Measurements from ENCODE around the gene CTSD.

DNA sequence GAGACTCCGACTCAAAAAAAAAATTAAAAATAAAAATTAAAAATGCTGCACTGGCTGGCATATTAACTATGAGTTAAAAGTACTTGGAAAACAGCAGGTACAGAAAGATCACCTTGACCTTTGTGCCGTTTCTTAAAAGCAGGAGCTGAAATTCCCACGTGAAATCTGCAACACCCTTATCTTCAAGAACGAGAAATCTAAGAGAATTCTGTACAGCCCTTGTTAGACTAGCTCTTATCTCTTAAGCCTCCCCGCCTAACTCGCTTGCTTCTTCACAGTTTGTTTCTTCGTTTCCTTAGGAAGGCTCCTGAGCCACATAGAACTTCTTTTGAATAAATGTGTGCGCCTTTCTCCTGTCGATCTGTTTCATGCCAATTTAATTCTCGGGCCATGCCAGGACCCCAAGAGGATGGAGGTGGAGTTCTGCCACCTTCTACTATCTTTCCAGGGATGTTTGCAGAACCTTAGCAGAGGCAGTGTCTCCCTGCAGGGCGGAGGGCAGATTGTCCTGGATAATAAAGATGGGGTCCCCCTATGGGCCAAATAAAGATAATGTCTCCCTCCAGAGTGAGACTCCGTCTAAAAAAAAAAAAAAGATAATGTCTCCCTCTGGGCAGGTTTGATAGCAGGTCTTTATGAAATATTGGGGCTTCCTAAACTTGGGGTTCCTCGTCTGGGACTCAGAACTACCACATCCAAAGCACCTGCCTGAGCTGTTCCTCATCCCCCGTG lies 43.7 kb upstream of the CTSD start:
- TF ChIP-seq, protein P1, sequence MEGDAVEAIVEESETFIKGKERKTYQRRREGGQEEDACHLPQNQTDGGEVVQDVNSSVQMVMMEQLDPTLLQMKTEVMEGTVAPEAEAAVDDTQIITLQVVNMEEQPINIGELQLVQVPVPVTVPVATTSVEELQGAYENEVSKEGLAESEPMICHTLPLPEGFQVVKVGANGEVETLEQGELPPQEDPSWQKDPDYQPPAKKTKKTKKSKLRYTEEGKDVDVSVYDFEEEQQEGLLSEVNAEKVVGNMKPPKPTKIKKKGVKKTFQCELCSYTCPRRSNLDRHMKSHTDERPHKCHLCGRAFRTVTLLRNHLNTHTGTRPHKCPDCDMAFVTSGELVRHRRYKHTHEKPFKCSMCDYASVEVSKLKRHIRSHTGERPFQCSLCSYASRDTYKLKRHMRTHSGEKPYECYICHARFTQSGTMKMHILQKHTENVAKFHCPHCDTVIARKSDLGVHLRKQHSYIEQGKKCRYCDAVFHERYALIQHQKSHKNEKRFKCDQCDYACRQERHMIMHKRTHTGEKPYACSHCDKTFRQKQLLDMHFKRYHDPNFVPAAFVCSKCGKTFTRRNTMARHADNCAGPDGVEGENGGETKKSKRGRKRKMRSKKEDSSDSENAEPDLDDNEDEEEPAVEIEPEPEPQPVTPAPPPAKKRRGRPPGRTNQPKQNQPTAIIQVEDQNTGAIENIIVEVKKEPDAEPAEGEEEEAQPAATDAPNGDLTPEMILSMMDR (conservative IDR thresholded peaks at IDR 0.05; ENCODE audit: low read length): 0 out of 2 replicates have a peak, but pooled peaks have one; percentile 30
- TF ChIP-seq EZH2phosphoT487 (IDR thresholded peaks at IDR 0.05; ENCODE audit: borderline replicate concordance, low read depth, low read length): no peak

Data from OCI-LY7 (cell line).